Kidney (tissue), 14 donors: ENCODE measurements around the gene APRT. TPM values are rescaled to one million over a fixed set of nuclear protein-coding genes. Genes with fewer than 3 reads are reported as not detected.

Experiments
- DNase-seq, 5 donors: peaks; one replicate each; pipeline ENCODE4 v3.0.0-alpha.2; 2013 to 2020
- FAIRE-seq: peaks from 2 replicates; lab custom pipeline; 2012; peaks lifted over from hg19 to GRCh38; lab: Jason Lieb, UNC
- H3K27ac ChIP-seq, 2 donors: one replicate each; pipeline ENCODE4 v1.7.0; 2013; ENCODE audit warnings: low read depth in 2 of 2, low read length in 2 of 2, inconsistent platforms in 1 of 2
- H3K27me3 ChIP-seq: one replicate; pipeline ENCODE4 v1.7.1; 2013; ENCODE audit warnings: low read length, inconsistent platforms; ENCODE audit not compliant: control insufficient read depth, insufficient read depth
- H3K36me3 ChIP-seq, 3 donors: one replicate each; pipeline versions ENCODE4 v1.7.0 to v1.7.1; 2013; ENCODE audit warnings: low read length in 3 of 3, control low read depth in 1 of 3, inconsistent platforms in 1 of 3; ENCODE audit not compliant: insufficient read depth in 3 of 3, control insufficient read depth in 2 of 3
- H3K4me1 ChIP-seq, 3 donors: one replicate each; pipeline versions ENCODE4 v1.7.0 to v1.7.1; 2013; ENCODE audit warnings: low read length in 3 of 3, inconsistent platforms in 1 of 3, low read depth in 1 of 3; ENCODE audit not compliant: control insufficient read depth in 2 of 3, insufficient read depth in 2 of 3
- H3K4me3 ChIP-seq, 3 donors: one replicate each; pipeline versions ENCODE4 v1.7.0 to v1.8.1; 2013; ENCODE audit warnings: low read length in 3 of 3, control low read depth in 1 of 3, inconsistent platforms in 1 of 3
- H3K9ac ChIP-seq, 3 donors: one replicate each; pipeline versions ENCODE4 v1.7.0 to v1.7.1; 2013; ENCODE audit warnings: low read length in 3 of 3, control low read depth in 1 of 3, inconsistent platforms in 1 of 3
- H3K9me3 ChIP-seq, 3 donors: one replicate each; pipeline versions ENCODE4 v1.7.0 to v1.7.1; 2013; ENCODE audit warnings: low read length in 3 of 3, control low read depth in 1 of 3, inconsistent platforms in 1 of 3; ENCODE audit not compliant: control insufficient read depth in 2 of 3, insufficient read depth in 1 of 3
- CTCF ChIP-seq: IDR thresholded peaks from 3 replicates; pipeline ENCODE4 v1.5.1; 2012; ENCODE audit warnings: mild to moderate bottlenecking, moderate library complexity, borderline replicate concordance; ENCODE audit not compliant: insufficient read depth; ENCODE audit errors: extremely low read depth
- intact Hi-C: fragments of 100-400 bp; cut with DNase I; formaldehyde crosslinking; loops from one replicate; pipeline ENCODE4 v1.11.1; 2022
- polyA plus RNA-seq: library from polyadenylated mRNA; stranded (reverse); fragments of 350-450 nt; fragmentation: Illumina TruSeq; extraction: RNeasy Lipid Tissue Mini Kit (QIAGEN cat#74804); gene quantifications from one replicate; pipeline ENCODE4 v1.2.3, GENCODE V29; 2014; ENCODE audit warnings: low read depth, low replicate concordance; ENCODE audit not compliant: insufficient read depth
- total RNA-seq: library from RNA; stranded (reverse); fragmentation: NEBNext Ultra II Directional; extraction: Animal tissue kit (Norgen Biotek cat#: 25700); gene quantifications from one replicate; pipeline ENCODE4 v1.2.1, GENCODE V29; 2021
- donor health status: control.
- donor health status: control.
- donor health status: control.
- donor health status: control.
- donor health status: control.
- donor health status: DM: yes; HTN: yes; CAD: no.
- donor health status: Normal renal cell carcinoma (clear cell type).

APRT gene
- total and polyA plus RNA-seq, 2 donors from 2014 or later = 105 to 204 TPM

GRCh38 chr16:88842308-88842756 lies 30.6 kb upstream of the APRT start:
- intact Hi-C loops = no loop called here
- DNase-seq (no peak), FAIRE-seq (no peak)
- Histone ChIP-seq H3K4me1 (no peaks in the 10 kb centered on the region), H3K4me3 (no peak overlapping the region), H3K36me3 (peaks cover 0 to 12% (median 0%) of the 10 kb centered on the region in 3 donors), H3K9me3 (no peaks in the 10 kb centered on the region), H3K27me3 (no peaks in the 10 kb centered on the region), H3K27ac (no peak overlapping the region), H3K9ac (no peak overlapping the region)
- no peak for TF ChIP-seq CTCF

GRCh38 chr16:88841521-88842307 lies 30.0 kb upstream of the APRT start:
- FAIRE-seq = no peak

GRCh38 chr16:88840600-88841215 lies 29.0 kb upstream of the APRT start:
- Histone ChIP-seq H3K9ac (no peak overlapping the region), H3K9me3 (no peaks in the 10 kb centered on the region), H3K27ac (no peak overlapping the region), H3K4me1 (no peaks in the 10 kb centered on the region), H3K27me3 (no peaks in the 10 kb centered on the region), H3K36me3 (peaks cover 0 to 12% (median 0%) of the 10 kb centered on the region in 3 donors), H3K4me3 (no peak overlapping the region)
- no peak for DNase-seq
- TF ChIP-seq CTCF = no peak
- FAIRE-seq = no peak
- intact Hi-C loops = no loop called here

More at GRCh38 chr16:88841521-88842307, 30.0 kb upstream of the APRT start:
- Histone ChIP-seq H3K4me1 (no peaks in the 10 kb centered on the region), H3K9me3 (no peaks in the 10 kb centered on the region), H3K4me3 (no peak overlapping the region), H3K27me3 (no peaks in the 10 kb centered on the region), H3K36me3 (peaks cover 0 to 12% (median 0%) of the 10 kb centered on the region in 3 donors), H3K27ac (no peak overlapping the region), H3K9ac (no peak overlapping the region)
- intact Hi-C loops = no loop called here
- no peak for DNase-seq
- TF ChIP-seq CTCF = no peak
